ENCODE data around the gene KCNK18.

Gene KCNK18

DNA sequence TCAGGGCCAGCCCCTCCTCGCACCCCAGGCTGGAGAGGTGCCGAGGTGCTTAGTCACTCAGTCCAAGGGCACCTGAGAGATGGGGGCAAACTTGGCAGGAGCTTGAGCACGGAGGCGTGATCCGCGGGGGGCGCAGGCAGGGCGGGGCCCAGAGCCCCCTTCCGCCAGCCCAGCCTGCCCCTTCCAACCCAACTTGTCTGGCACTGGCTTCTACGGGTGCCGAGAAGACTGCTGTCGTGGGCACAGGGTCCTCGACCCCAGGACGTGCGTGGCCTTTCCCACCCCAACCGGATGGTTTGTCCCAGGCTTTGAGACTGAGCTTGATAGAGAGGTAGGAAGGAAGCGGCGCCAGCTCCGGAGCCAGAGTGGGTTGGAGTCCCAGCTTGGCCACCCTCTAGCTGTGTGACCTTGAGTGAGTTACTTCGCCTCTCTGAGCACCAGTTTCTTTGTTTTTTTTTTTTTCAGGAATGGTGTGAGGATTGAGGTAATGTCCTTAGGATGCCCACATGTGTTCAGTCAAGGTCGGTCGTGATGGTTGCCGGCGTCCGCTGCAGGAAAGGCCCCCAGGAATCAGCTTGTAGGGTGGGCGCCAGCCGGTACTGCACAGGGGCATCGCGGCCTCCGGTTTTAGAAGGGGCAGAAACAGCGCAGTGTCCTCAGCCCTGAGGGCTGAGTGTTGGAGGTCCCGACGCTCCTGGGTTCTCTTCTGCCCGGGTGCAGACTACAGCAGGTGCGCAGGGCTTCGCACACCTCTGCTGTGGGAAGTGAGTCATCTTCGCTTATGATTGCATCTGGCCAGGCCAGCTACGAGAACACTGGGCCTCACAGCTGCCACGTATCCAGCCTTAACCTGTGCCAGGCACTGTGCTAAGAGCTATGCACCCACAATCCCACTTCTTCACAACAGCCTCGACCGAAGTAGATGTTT, 30.6 kb upstream of the KCNK18 start:
- no peak for DNase-seq (ENCODE audit: low read depth)
- H3K4me3 ChIP-seq (replicated peaks; ENCODE audit: low read depth, low read length) = no peak overlapping the region
- TF ChIP-seq CTCF (IDR thresholded peaks at IDR 0.05; ENCODE audit: low read length, missing control alignments) = no peak

GRCh38 chr10:117167346-117167788, 29.9 kb upstream of the KCNK18 start:
- DNase-seq (ENCODE audit: low read depth) = no peak
- TF ChIP-seq CTCF (IDR thresholded peaks at IDR 0.05; ENCODE audit: low read length, missing control alignments) = no peak
- no peak overlapping the region for H3K4me3 ChIP-seq (replicated peaks; ENCODE audit: low read depth, low read length)

GRCh38 chr10:117167789-117168674, 29.3 kb upstream of the KCNK18 start:
- DNase-seq (ENCODE audit: low read depth) = peak; percentile 35
- H3K4me3 ChIP-seq (replicated peaks; ENCODE audit: low read depth, low read length) = no peak overlapping the region
- peak; percentile 40 for TF ChIP-seq CTCF (IDR thresholded peaks at IDR 0.05; ENCODE audit: low read length, missing control alignments)

DNA sequence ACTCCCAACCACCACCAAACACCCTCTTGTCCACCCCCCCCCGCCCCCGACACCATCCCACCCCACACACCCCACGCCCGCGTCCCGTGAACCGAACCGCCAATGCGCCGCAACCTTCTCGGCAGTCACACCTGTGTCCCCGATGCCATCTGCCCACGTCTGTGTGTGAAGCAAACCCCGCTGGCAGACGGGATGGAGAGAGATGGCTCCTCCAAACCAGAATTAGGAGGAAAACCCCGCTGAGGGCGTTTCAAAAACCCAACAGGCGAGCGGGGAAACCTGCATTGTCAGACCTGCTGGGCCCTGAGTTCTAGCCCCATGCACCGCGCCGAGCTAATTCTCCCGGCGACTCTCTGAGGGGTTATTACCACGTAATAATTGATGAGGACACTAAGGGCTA, 28.6 kb upstream of the KCNK18 start:
- H3K4me3 ChIP-seq (replicated peaks; ENCODE audit: low read depth, low read length) = no peak overlapping the region
- no peak for TF ChIP-seq CTCF (IDR thresholded peaks at IDR 0.05; ENCODE audit: low read length, missing control alignments)
- no peak for DNase-seq (ENCODE audit: low read depth)

GRCh38 chr10:117169480-117169879, 27.8 kb upstream of the KCNK18 start:
- DNase-seq (ENCODE audit: low read depth) = no peak
- H3K4me3 ChIP-seq (replicated peaks; ENCODE audit: low read depth, low read length) = no peak overlapping the region
- TF ChIP-seq CTCF (IDR thresholded peaks at IDR 0.05; ENCODE audit: low read length, missing control alignments) = no peak

DNA sequence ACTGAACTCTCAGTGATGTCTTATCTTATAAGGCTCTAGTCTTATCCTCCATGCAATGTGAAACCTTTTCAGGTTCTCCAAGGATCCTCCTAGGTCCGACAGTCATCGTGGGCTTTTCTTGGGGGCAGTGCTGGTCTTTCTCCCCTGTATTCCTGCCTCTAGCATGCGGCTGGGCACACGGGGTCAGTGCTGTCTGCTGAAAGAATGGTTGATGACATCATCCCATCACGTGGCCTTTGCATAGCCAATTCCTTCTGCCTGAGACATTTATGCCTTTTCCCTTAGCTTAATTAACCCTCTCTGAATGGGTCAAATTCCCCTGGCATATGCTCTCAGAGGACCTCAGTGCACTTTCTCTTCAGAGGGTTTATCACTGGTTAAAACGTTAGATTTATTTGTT, 27.0 kb upstream of the KCNK18 start:
- no peak for DNase-seq (ENCODE audit: low read depth)

More for the DNA sequence above, 27.0 kb upstream of the KCNK18 start:
- TF ChIP-seq CTCF (IDR thresholded peaks at IDR 0.05; ENCODE audit: low read length, missing control alignments) = no peak
- no peak overlapping the region for H3K4me3 ChIP-seq (replicated peaks; ENCODE audit: low read depth, low read length)

Measured in fibroblast of pulmonary artery (primary cell).